IMR-90 (cell line): Measurements from ENCODE around the gene TFRC. TPM values are rescaled to one million over a fixed set of nuclear protein-coding genes. Genes with fewer than 3 reads are reported as not detected.
A peak's percentile ranks its signal among the peaks of the same experiment; 100 is the strongest.

ENCODE experiments used
- ATAC-seq: fragments of 200-7000 bp; cut with Tn5 transposase; 2 replicates; pipeline ENCODE4 v1.9.1; 2020; ENCODE audit warnings: low read depth, mild to moderate bottlenecking, moderate library complexity
- BruUV-seq: library from RNA; stranded (reverse); fragments of 400-500 nt; replicated peaks from 2 replicates; lab custom pipeline; 2021; lab: Mats Ljungman, UMichigan
- CTCF ChIA-PET: fragments of 300-600 bp; formaldehyde crosslinking; extraction: SDS; loops from one replicate; lab custom pipeline; 2021; ENCODE audit warnings: antibody characterized with exemption; lab: Yijun Ruan, JAX
- POLR2A ChIA-PET: fragments of 300-600 bp; sonication (Branson Sonifier 250); formaldehyde crosslinking; loops from one replicate; lab custom pipeline; 2022; ENCODE audit warnings: antibody characterized with exemption; ENCODE audit not compliant: unreplicated experiment; lab: Charles Lee
- DNase-seq: peaks from one replicate; pipeline ENCODE4 v3.0.0; 2013
- H2AFZ ChIP-seq: replicated peaks from 2 replicates; pipeline ENCODE3; 2013; ENCODE audit warnings: low read length, mild to moderate bottlenecking; ENCODE audit not compliant: poor library complexity
- H2AK5ac ChIP-seq: 2 replicates; pipeline ENCODE4 v1.6.1; 2013; ENCODE audit warnings: low read depth, low read length, inconsistent platforms
- H2AK9ac ChIP-seq: replicated peaks from 2 replicates; pipeline ENCODE3; 2013; ENCODE audit warnings: mild to moderate bottlenecking, low read depth, low read length, moderate library complexity; ENCODE audit not compliant: poor library complexity
- H2BK120ac ChIP-seq: 2 replicates; pipeline ENCODE4 v1.6.1; 2013; ENCODE audit warnings: low read depth, low read length, inconsistent platforms
- H2BK15ac ChIP-seq: 3 replicates; pipeline ENCODE4 v1.6.1; 2013; ENCODE audit warnings: low read depth, low read length, inconsistent platforms
- H2BK20ac ChIP-seq: 2 replicates; pipeline ENCODE4 v1.6.1; 2013; ENCODE audit warnings: low read depth, mild to moderate bottlenecking, inconsistent platforms, low read length, moderate library complexity
- H2BK5ac ChIP-seq: 2 replicates; pipeline ENCODE4 v1.6.1; 2013; ENCODE audit warnings: mild to moderate bottlenecking, low read depth, low read length, inconsistent platforms; ENCODE audit not compliant: poor library complexity, severe bottlenecking
- H3K14ac ChIP-seq: replicated peaks from 2 replicates; pipeline ENCODE4 v1.6.1; 2013; ENCODE audit warnings: low read depth, low read length, inconsistent platforms
- H3K18ac ChIP-seq: 2 replicates; pipeline ENCODE4 v1.6.1; 2013; ENCODE audit warnings: low read depth, low read length, control low read depth
- H3K23ac ChIP-seq: 2 replicates; pipeline ENCODE4 v1.6.1; 2013; ENCODE audit warnings: low read depth, low read length, inconsistent platforms
- H3K27ac ChIP-seq: 2 replicates; pipeline ENCODE4 v1.5.1; 2013; ENCODE audit warnings: mild to moderate bottlenecking, control low read depth, low read length; ENCODE audit not compliant: insufficient read depth
- H3K27me3 ChIP-seq: 2 replicates; pipeline ENCODE4 v1.6.1; 2013; ENCODE audit warnings: low read length; ENCODE audit not compliant: control insufficient read depth, insufficient read depth
- H3K36me3 ChIP-seq: 2 replicates; pipeline ENCODE4 v1.6.1; 2013; ENCODE audit warnings: low read length, mixed read lengths; ENCODE audit not compliant: control insufficient read depth, insufficient read depth
- H3K4ac ChIP-seq: 2 replicates; pipeline ENCODE4 v1.6.1; 2013; ENCODE audit warnings: low read depth, low read length, inconsistent platforms
- H3K4me1 ChIP-seq: 2 replicates; pipeline ENCODE4 v1.6.1; 2013; ENCODE audit warnings: low read length, mixed read lengths; ENCODE audit not compliant: control insufficient read depth, insufficient read depth
- H3K4me2 ChIP-seq: 2 replicates; pipeline ENCODE4 v1.6.1; 2013; ENCODE audit warnings: low read depth, mild to moderate bottlenecking, control low read depth, low read length, moderate library complexity
- H3K4me3 ChIP-seq: 2 replicates; pipeline ENCODE4 v1.5.1; 2013; ENCODE audit warnings: low read depth, mild to moderate bottlenecking, control low read depth, low read length, moderate library complexity; ENCODE audit not compliant: insufficient read depth
- H3K56ac ChIP-seq: 2 replicates; pipeline ENCODE4 v1.6.1; 2013; ENCODE audit warnings: low read length, inconsistent platforms; ENCODE audit not compliant: insufficient read depth; ENCODE audit errors: extremely low read depth
- H3K79me1 ChIP-seq, 2 experiments: 2 replicates each; pipeline ENCODE4 v1.6.1; 2013; ENCODE audit warnings: low read length in 2 of 2, inconsistent platforms in 1 of 2, low read depth in 1 of 2
- H3K9ac ChIP-seq: 2 replicates; pipeline ENCODE4 v1.6.1; 2013; ENCODE audit warnings: low read depth, low read length, control low read depth
- H3K9me1 ChIP-seq: 2 replicates; pipeline ENCODE4 v1.6.1; 2013; ENCODE audit warnings: low read length, inconsistent platforms; ENCODE audit not compliant: insufficient read depth
- H3K9me3 ChIP-seq: 2 replicates; pipeline ENCODE4 v1.6.1; 2013; ENCODE audit warnings: low read length; ENCODE audit not compliant: control insufficient read depth, insufficient read depth
- H4K20me1 ChIP-seq: 2 replicates; pipeline ENCODE4 v1.6.1; 2013; ENCODE audit warnings: low read length, inconsistent platforms; ENCODE audit not compliant: insufficient read depth
- H4K5ac ChIP-seq: 2 replicates; pipeline ENCODE4 v1.6.1; 2013; ENCODE audit warnings: mild to moderate bottlenecking, low read depth, low read length, control low read depth
- H4K8ac ChIP-seq, 2 experiments: 2 replicates each; pipeline ENCODE4 v1.6.1; 2013; ENCODE audit warnings: low read depth in 2 of 2, low read length in 2 of 2, control low read depth in 1 of 2, inconsistent platforms in 1 of 2
- H4K91ac ChIP-seq: 2 replicates; pipeline ENCODE4 v1.6.1; 2013; ENCODE audit warnings: low read depth, low read length, inconsistent platforms; ENCODE audit not compliant: insufficient read depth
- CEBPB ChIP-seq: IDR thresholded peaks from 2 replicates; pipeline ENCODE4 v1.6.1; 2012; ENCODE audit warnings: low read depth, low read length, improper control_type of control experiment
- MAFK ChIP-seq: IDR thresholded peaks from 2 replicates; pipeline ENCODE4 v1.6.1; 2012; ENCODE audit warnings: low read depth, low read length, improper control_type of control experiment
- MXI1 ChIP-seq: IDR thresholded peaks from 2 replicates; pipeline ENCODE4 v1.6.1; 2012; ENCODE audit warnings: low read depth, mild to moderate bottlenecking, low read length, moderate library complexity, borderline replicate concordance
- NFE2L2 ChIP-seq: fragments of 150-350 bp; IDR thresholded peaks from 2 replicates; pipeline ENCODE4 v1.6.1; 2016; ENCODE audit warnings: low read depth, mild to moderate bottlenecking, low read length
- RAD21 ChIP-seq: IDR thresholded peaks from 2 replicates; pipeline ENCODE4 v1.6.1; 2012; ENCODE audit warnings: low read length, improper control_type of control experiment
- USF2 ChIP-seq: fragments of 150-350 bp; IDR thresholded peaks from 2 replicates; pipeline ENCODE4 v1.6.1; 2017; ENCODE audit warnings: mild to moderate bottlenecking, antibody characterized with exemption, low read length, low read depth
- WGBS, 2 experiments: methylation state at CpG; one replicate each; pipeline versions ENCODE4 v1.1.5 to v1.1.7; 2013; ENCODE audit warnings: missing lambda C conversion rate in 2 of 2; ENCODE audit not compliant: insufficient read length in 1 of 2; ENCODE audit errors: extremely low coverage in 2 of 2; 5-methylcytosine and 5-hydroxymethylcytosine counted together
- dilution Hi-C: fragments of 300-500 bp; cut with HindIII; formaldehyde crosslinking; loops from one replicate; pipeline ENCODE4 v1.14.3; 2018; ENCODE audit warnings: low sequenced_read_pairs; ENCODE audit not compliant: unreplicated experiment
- in situ Hi-C: fragments of 300-500 bp; cut with MboI; formaldehyde crosslinking; loops from 3 replicates; pipeline ENCODE4 v1.14.3; 2019; ENCODE audit warnings: low sequenced_read_pairs, inconsistent platforms, mixed read lengths
- intact Hi-C: fragments of 100-400 bp; cut with micrococcal nuclease; formaldehyde crosslinking; loops from 2 replicates; pipeline ENCODE4 v1.10.0; 2022
- polyA plus RNA-seq, 3 experiments: library from polyadenylated mRNA; depleted of rRNA; stranded (reverse); fragments of >200 nt; gene quantifications; 2 replicates each; pipeline ENCODE4 v1.2.3, GENCODE V29; 2012; ENCODE audit warnings: low replicate concordance in 1 of 3
- total RNA-seq: library from RNA; depleted of rRNA; stranded (reverse); fragments of >200 nt; gene quantifications from 2 replicates; pipeline ENCODE4 v1.2.3, GENCODE V29; 2012

The TFRC gene
- total and polyA plus RNA-seq, 2 of the 4 experiments (the other 2 are of a cell fraction): 78.6 to 156 TPM

GRCh38 chr3:196122688-196123046 lies 40.8 kb upstream of the TFRC start:
- no peak overlapping the region for H4K8ac ChIP-seq
- no peak overlapping the region for H3K56ac ChIP-seq
- H3K23ac ChIP-seq: no peak overlapping the region
- no peak overlapping the region for H2BK5ac ChIP-seq
- H2AK5ac ChIP-seq: no peak overlapping the region
- no peak overlapping the region for H4K91ac ChIP-seq
- dilution Hi-C loops (no loop called here), in situ Hi-C loops (no loop called here), intact Hi-C loops (no loop called here)
- H2BK15ac ChIP-seq: no peak overlapping the region
- no peaks in the 10 kb centered on the region for H3K79me1 ChIP-seq
- peaks cover 20% of the 10 kb centered on the region for H3K27me3 ChIP-seq
- H3K9me1 ChIP-seq: no peaks in the 10 kb centered on the region
- BruUV-seq: no TSS peak
- H3K14ac ChIP-seq: no peak overlapping the region
- H3K4me3 ChIP-seq: no peak overlapping the region
- ATAC-seq (no peak), DNase-seq (no peak)
- ChIA-PET POLR2A (no interaction called here), CTCF (no interaction called here)
- no peak overlapping the region for H3K27ac ChIP-seq
- no peak overlapping the region; the same call in 1 of the 2 replicates for H3K18ac ChIP-seq
- H2BK120ac ChIP-seq: no peak overlapping the region
- H4K5ac ChIP-seq: no peak overlapping the region
- no peaks in the 10 kb centered on the region for H3K9me3 ChIP-seq
- no peak overlapping the region for H3K4ac ChIP-seq
- H2BK20ac ChIP-seq: no peak overlapping the region
- no peak for TF ChIP-seq RAD21
- TF ChIP-seq NFE2L2: no peak
- no peak for TF ChIP-seq MAFK
- no peak for TF ChIP-seq USF2
- no peak for TF ChIP-seq MXI1
- TF ChIP-seq CEBPB: no peak
- H3K36me3 ChIP-seq: no peaks in the 10 kb centered on the region
- H2AK9ac ChIP-seq: peak overlapping the region; percentile 39
- H4K20me1 ChIP-seq: no peaks in the 10 kb centered on the region
- peaks cover 2% of the 10 kb centered on the region; the same call in 1 of the 2 replicates for H3K4me1 ChIP-seq
- H2AFZ ChIP-seq: no peak overlapping the region
- no peak overlapping the region for H3K4me2 ChIP-seq
- WGBS, 2 experiments: 97% methylated on average over 4 of the region's 8 CpGs; no CpG with 5 or more reads in 1 of the 2 experiments
- no peak overlapping the region for H3K9ac ChIP-seq
